ENCODE data around the gene ELN. TPM values are rescaled to one million over a fixed set of nuclear protein-coding genes. Genes with fewer than 3 reads are reported as not detected.

ELN gene
- total RNA-seq, 1 experiment from 2014 or later: 0.37 TPM

DNA sequence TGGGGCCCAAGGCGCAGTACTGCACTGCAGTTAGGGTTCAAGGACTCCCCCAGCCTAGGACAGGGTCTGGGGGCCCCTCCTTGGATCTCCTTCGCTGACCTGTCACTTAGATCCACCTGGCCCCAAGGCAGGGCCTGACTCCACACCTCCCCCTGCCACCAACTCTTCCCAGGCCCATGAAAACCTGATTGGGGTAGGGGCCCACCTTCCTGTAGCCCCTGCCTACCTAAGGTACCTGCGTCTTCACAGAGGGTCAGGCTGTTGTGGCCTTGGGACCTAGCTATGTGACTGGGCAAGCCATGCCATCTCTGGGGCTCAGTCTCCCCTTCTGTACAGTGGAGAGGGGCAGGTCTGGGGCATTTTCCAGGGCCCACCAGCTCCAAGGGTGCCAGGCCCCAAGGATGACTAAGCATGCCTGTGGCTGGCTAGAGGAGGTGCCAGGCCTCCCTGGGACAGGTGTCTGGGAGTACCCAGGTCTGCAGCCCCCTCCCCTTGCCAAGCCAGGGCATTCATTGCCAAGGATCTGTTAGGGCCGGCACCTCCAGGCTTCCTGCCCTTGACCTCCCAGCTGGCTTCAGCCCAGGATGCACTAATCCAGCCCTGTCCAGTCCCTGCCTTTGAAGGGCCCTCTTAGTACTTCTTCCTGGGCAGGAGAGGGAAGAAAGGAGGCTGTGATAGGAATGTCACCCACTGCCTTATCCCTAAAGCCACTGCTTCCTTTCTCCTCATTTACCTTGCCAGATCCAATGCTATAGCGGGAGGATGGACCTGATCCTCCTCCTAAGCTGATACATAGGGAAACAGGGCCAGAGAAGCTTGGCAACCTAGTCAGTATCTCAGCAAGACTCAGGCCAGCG lies 57.0 kb downstream of the ELN start:
- Mint-ChIP-seq H3K4me1 (peaks cover 9 to 17% of the 10 kb centered on the region in 2 experiments; a peak in 3 of 4 replicates), H3K27ac (peak overlapping the region in 1 of 3 experiments; percentile 79; a peak in 2 of 7 replicates), H3K36me3 (ENCODE audit: insufficient read depth in 1 of 3, low read depth in 3 of 3) (peaks cover 30 to 39% (median 38%) of the 10 kb centered on the region in 3 experiments), H3K9me3 (no peaks in the 10 kb centered on the region), H3K4me3 (peak overlapping the region; percentile 75 to 84), H3K27me3 (ENCODE audit: low read depth) (no peaks in the 10 kb centered on the region)
- Histone ChIP-seq H2BK15ac (ENCODE audit: low read depth, low read length) (no peak overlapping the region), H3K79me2 (ENCODE audit: insufficient read depth, low read length) (no peaks in the 10 kb centered on the region), H3K4me2 (ENCODE audit: insufficient read depth, insufficient read length, low read length) (peak overlapping the region; percentile 63), H2BK12ac (ENCODE audit: insufficient read length, low read depth, low read length) (no peak overlapping the region), H2BK20ac (ENCODE audit: low read depth, low read length, poor library complexity, severe bottlenecking) (no peak overlapping the region), H3K23me2 (ENCODE audit: insufficient read length, low read depth, low read length, poor library complexity, severe bottlenecking) (peaks cover 9% of the 10 kb centered on the region), H3K4ac (ENCODE audit: low read depth, low read length) (no peak overlapping the region), H3K27me3 (ENCODE audit: insufficient read depth, low read length) (no peaks in the 10 kb centered on the region), H2AFZ (ENCODE audit: low read length) (no peak overlapping the region), H2AK5ac (ENCODE audit: insufficient read length, low read length) (no peak overlapping the region), H3K23ac (ENCODE audit: insufficient read length, low read depth, low read length) (no peak overlapping the region), H3K27ac (ENCODE audit: insufficient read length, low read depth, low read length) (no peak overlapping the region), H4K20me1 (ENCODE audit: control insufficient read depth, insufficient read depth, insufficient read length) (no peaks in the 10 kb centered on the region), H3K56ac (ENCODE audit: insufficient read length, low read depth, low read length) (no peak overlapping the region), H4K5ac (ENCODE audit: insufficient read length, low read depth, low read length) (no peak overlapping the region), H3T11ph (ENCODE audit: low read length) (no peak overlapping the region), H3K79me1 (ENCODE audit: insufficient read depth, low read depth, low read length, poor library complexity, severe bottlenecking) (no peaks in the 10 kb centered on the region), H2BK5ac (ENCODE audit: insufficient read length, low read length) (no peak overlapping the region), H3K14ac (ENCODE audit: insufficient read depth, low read length) (no peak overlapping the region; the same call in none of the 2 replicates), H4K8ac (replicated peaks; ENCODE audit: insufficient read length, low read depth, low read length) (no peak overlapping the region), H3K18ac (ENCODE audit: insufficient read length, low read depth, low read length) (no peak overlapping the region), H2BK120ac (ENCODE audit: low read depth, low read length, poor library complexity, severe bottlenecking) (no peak overlapping the region), H3K4me1 (ENCODE audit: insufficient read depth, low read length) (no peaks in the 10 kb centered on the region), H3K9me3 (ENCODE audit: control insufficient read depth, low read depth, low read length) (no peaks in the 10 kb centered on the region), H3K9ac (ENCODE audit: extremely low read depth, insufficient read length, low read length) (no peak overlapping the region), H4K91ac (ENCODE audit: insufficient read length, low read depth, low read length) (no peak overlapping the region)
- no CpG with 5 or more reads among the region's 6 CpGs for WGBS (ENCODE audit: extremely low coverage, insufficient read length, low lambda C conversion rate)
- DNase-seq: peak; percentile 24
- TF ChIP-seq, protein P1, sequence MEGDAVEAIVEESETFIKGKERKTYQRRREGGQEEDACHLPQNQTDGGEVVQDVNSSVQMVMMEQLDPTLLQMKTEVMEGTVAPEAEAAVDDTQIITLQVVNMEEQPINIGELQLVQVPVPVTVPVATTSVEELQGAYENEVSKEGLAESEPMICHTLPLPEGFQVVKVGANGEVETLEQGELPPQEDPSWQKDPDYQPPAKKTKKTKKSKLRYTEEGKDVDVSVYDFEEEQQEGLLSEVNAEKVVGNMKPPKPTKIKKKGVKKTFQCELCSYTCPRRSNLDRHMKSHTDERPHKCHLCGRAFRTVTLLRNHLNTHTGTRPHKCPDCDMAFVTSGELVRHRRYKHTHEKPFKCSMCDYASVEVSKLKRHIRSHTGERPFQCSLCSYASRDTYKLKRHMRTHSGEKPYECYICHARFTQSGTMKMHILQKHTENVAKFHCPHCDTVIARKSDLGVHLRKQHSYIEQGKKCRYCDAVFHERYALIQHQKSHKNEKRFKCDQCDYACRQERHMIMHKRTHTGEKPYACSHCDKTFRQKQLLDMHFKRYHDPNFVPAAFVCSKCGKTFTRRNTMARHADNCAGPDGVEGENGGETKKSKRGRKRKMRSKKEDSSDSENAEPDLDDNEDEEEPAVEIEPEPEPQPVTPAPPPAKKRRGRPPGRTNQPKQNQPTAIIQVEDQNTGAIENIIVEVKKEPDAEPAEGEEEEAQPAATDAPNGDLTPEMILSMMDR (conservative IDR thresholded peaks at IDR 0.05): no peak
